ENCODE data around the gene ILKAP.

DNA sequence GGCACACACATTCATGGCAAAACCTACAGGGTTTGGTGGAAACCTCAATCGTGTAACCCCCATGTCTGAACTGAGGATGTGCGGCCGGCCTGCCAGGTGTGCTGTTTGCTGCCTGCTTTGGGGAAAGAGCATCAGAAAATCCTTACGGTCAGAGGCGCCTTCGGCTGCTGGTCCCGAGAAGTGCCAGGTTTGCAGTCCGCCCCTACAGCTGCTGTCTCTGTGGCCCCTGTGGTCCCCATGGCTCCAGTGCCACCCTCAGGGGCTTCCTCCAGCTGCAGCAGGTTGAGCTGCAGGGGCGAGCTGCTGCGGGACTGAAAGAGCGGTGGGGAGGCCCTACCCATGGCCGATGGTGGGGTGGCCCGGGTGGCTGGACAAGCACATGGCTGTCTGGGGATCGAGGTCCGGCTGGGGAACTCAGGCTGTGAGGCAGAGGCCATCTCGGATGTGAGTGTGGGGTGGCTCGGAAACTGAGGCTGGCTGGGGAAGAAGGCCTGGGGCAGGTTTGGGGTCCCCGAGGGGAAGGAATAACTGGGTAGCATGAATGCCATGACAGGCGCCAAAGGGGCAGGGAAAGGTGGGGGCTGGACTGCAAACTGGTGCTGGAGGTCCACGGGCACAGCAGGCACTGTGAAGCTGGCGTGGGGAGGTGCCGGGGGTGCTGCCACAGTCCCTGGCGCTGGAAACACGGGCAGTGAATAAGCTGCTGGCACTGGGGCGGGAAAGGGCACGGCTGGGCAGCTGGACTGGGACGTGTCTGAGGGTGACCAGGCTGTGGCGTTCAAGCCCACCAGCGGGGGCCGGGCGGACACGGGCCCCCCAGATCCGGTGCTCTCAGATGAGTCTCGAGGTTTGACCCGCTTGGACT is 49.5 kb upstream of the ILKAP start:
- TF ChIP-seq CTCF (IDR thresholded peaks at IDR 0.05) (no peak), POLR2A (IDR thresholded peaks at IDR 0.05) (no peak)
